Hepatocyte (in vitro differentiated cells): ENCODE data around the gene HOXD9. TPM values are rescaled to one million over a fixed set of nuclear protein-coding genes. Genes with fewer than 3 reads are reported as not detected.

Experiments
- DNase-seq: peaks from one replicate; pipeline ENCODE4 v3.0.0-alpha.2; 2016; ENCODE audit warnings: low spot score
- H2AFZ ChIP-seq: fragments of 200-600 bp; sonication (generic); 2 replicates; pipeline ENCODE4 v1.6.0; 2016; ENCODE audit warnings: antibody characterized with exemption, mild to moderate bottlenecking
- H3K27ac ChIP-seq: fragments of 200-600 bp; sonication (generic); 2 replicates; pipeline ENCODE4 v1.5.1; 2016; ENCODE audit warnings: mild to moderate bottlenecking
- H3K27me3 ChIP-seq: fragments of 200-600 bp; sonication (generic); 2 replicates; pipeline ENCODE4 v1.6.1; 2016
- H3K36me3 ChIP-seq: fragments of 200-600 bp; sonication (generic); replicated peaks from 2 replicates; pipeline ENCODE4 v1.5.1; 2016; ENCODE audit warnings: low read depth; ENCODE audit not compliant: insufficient read depth
- H3K4me1 ChIP-seq: fragments of 200-600 bp; sonication (generic); 2 replicates; pipeline ENCODE4 v1.5.1; 2016; ENCODE audit warnings: mild to moderate bottlenecking, moderate library complexity; ENCODE audit not compliant: insufficient read depth
- H3K4me2 ChIP-seq: fragments of 200-600 bp; sonication (generic); 2 replicates; pipeline ENCODE4 v1.6.0; 2016
- H3K4me3 ChIP-seq: fragments of 200-600 bp; sonication (generic); 2 replicates; pipeline ENCODE4 v1.5.1; 2016; ENCODE audit warnings: mild to moderate bottlenecking
- H3K79me2 ChIP-seq: fragments of 200-600 bp; sonication (generic); 2 replicates; pipeline ENCODE4 v1.6.0; 2017; ENCODE audit warnings: mild to moderate bottlenecking
- H3K9me2 ChIP-seq: fragments of 200-600 bp; sonication (generic); replicated peaks from 2 replicates; pipeline ENCODE4 v1.6.0; 2017; ENCODE audit warnings: mild to moderate bottlenecking; ENCODE audit not compliant: insufficient read depth
- H3K9me3 ChIP-seq: fragments of 200-600 bp; sonication (generic); 2 replicates; pipeline ENCODE4 v1.5.1; 2016; ENCODE audit warnings: low read depth, mild to moderate bottlenecking
- H4K20me1 ChIP-seq: fragments of 200-600 bp; sonication (generic); 2 replicates; pipeline ENCODE4 v1.6.0; 2016; ENCODE audit warnings: mild to moderate bottlenecking; ENCODE audit not compliant: insufficient read depth, poor library complexity, severe bottlenecking
- EZH2 ChIP-seq: fragments of 200-600 bp; sonication (generic); IDR thresholded peaks from 2 replicates; pipeline ENCODE4 v1.6.1; 2016; ENCODE audit warnings: antibody characterized with exemption, mild to moderate bottlenecking, borderline replicate concordance
- EZH2phosphoT487 ChIP-seq: fragments of 200-600 bp; sonication (generic); IDR thresholded peaks from one replicate; pipeline ENCODE4 v1.6.1; 2018; ENCODE audit warnings: antibody characterized with exemption, mild to moderate bottlenecking, low read depth, moderate library complexity; ENCODE audit not compliant: unreplicated experiment, severe bottlenecking
- WGBS: methylation state at CpG from one replicate; pipeline ENCODE4 v1.1.6; 2016; ENCODE audit warnings: low lambda C conversion rate; ENCODE audit errors: missing lambda C conversion rate; 5-methylcytosine and 5-hydroxymethylcytosine counted together
- polyA plus RNA-seq: library from polyadenylated mRNA; unstranded; fragments of >200 nt; fragmentation: Nextera tagmentation; extraction: Ambion mirVana; gene quantifications from 2 replicates; pipeline ENCODE4 v1.2.1, GENCODE V29; 2016
- total RNA-seq: library from RNA; depleted of rRNA; stranded (reverse); fragments of >200 nt; gene quantifications from 2 replicates; pipeline ENCODE4 v1.2.3, GENCODE V29; 2014
- TF ChIP-seq, protein P1 (sequence below): fragments of 200-600 bp; sonication (generic); IDR thresholded peaks from 2 replicates; pipeline ENCODE4 v1.5.1; 2016; ENCODE audit warnings: antibody characterized with exemption, mild to moderate bottlenecking; ENCODE audit not compliant: poor library complexity

The HOXD9 gene
- total and polyA plus RNA-seq, 2 experiments from 2014 or later: 2.9 to 4.7 TPM

DNA sequence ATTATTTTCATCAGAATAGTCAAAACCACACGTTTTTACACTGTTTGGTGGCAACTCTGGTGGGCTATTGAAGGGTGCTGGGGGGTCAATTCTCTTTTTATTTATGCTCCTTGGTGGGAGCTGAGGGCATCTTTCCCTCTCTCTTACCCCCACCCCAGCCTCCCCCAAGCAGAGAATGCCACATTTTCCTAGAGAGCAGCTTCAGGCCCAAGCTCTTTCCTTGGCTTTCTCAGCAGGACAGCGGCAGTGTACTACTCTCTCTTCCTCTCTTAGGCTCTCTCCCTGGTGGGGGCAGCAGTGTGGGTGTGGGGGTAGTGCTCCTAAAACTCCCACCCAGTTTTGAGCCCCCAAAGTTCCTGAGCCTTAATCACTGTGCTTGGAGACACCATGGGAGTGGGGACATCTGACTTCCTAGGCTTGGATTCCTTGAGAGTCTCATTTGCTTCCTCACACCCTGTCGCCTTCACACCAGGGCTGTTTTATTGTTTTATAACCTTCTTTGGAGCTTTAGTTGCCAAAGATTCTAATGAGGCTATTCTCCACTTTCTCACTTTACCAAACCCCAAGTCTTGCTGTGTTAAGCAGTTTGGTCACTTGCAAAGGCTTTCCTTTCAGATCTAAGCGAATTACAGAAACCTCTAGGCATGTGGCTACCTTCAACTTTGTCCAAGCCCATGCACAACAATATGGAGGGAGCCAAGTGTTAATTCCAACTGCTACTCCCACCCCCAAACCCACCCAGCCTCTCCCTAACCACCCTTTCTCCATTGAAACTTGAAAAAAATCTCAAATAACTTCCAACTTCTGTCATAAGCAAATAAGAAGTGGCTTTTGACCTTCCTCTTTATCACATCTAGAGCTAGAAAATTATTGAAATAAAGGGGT is 22.8 kb downstream of the HOXD9 start:
- 47% methylated on average over 4 of the region's 4 CpGs for WGBS
- Histone ChIP-seq H3K4me1 (peaks cover 1% of the 10 kb centered on the region), H2AFZ (no peak overlapping the region), H3K4me3 (no peak overlapping the region), H3K36me3 (no peaks in the 10 kb centered on the region), H3K9me2 (no peaks in the 10 kb centered on the region), H3K4me2 (no peak overlapping the region), H4K20me1 (no peaks in the 10 kb centered on the region), H3K27me3 (peaks cover 95% of the 10 kb centered on the region), H3K27ac (no peak overlapping the region), H3K79me2 (no peaks in the 10 kb centered on the region), H3K9me3 (no peaks in the 10 kb centered on the region)
- no peak for DNase-seq
- TF ChIP-seq EZH2 (no peak), EZH2phosphoT487 (no peak)
- TF ChIP-seq, protein P1, sequence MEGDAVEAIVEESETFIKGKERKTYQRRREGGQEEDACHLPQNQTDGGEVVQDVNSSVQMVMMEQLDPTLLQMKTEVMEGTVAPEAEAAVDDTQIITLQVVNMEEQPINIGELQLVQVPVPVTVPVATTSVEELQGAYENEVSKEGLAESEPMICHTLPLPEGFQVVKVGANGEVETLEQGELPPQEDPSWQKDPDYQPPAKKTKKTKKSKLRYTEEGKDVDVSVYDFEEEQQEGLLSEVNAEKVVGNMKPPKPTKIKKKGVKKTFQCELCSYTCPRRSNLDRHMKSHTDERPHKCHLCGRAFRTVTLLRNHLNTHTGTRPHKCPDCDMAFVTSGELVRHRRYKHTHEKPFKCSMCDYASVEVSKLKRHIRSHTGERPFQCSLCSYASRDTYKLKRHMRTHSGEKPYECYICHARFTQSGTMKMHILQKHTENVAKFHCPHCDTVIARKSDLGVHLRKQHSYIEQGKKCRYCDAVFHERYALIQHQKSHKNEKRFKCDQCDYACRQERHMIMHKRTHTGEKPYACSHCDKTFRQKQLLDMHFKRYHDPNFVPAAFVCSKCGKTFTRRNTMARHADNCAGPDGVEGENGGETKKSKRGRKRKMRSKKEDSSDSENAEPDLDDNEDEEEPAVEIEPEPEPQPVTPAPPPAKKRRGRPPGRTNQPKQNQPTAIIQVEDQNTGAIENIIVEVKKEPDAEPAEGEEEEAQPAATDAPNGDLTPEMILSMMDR: no peak

DNA sequence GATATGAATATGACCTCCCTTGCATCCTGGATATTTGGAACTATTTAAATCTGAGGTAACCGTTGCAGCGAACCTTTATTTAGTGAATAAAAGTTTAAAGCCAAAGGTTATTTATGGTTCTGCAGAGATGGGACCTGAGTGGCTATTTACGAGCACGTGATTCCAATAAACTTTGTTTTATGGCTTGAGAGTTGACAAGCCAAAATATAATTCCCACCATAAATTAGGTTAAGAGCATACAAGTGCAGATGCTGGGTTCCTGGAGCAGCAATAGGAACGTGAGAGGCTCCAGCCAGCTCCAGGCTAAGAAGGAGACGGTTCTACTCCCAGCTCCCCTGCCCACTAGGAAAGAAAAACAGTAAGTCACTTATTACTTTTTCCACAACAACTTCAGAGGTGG is 23.6 kb downstream of the HOXD9 start:
- Histone ChIP-seq H3K4me2 (no peak overlapping the region), H3K9me3 (no peaks in the 10 kb centered on the region), H3K79me2 (no peaks in the 10 kb centered on the region), H3K4me1 (no peaks in the 10 kb centered on the region), H3K9me2 (no peaks in the 10 kb centered on the region), H3K4me3 (no peak overlapping the region), H2AFZ (no peak overlapping the region), H3K27me3 (peaks cover 98% of the 10 kb centered on the region), H4K20me1 (no peaks in the 10 kb centered on the region), H3K36me3 (no peaks in the 10 kb centered on the region), H3K27ac (no peak overlapping the region)
- WGBS: 37% methylated on average over 6 of the region's 6 CpGs
- no peak for TF ChIP-seq EZH2
- TF ChIP-seq, protein P1: no peak
- TF ChIP-seq EZH2phosphoT487: no peak
- no peak for DNase-seq

DNA sequence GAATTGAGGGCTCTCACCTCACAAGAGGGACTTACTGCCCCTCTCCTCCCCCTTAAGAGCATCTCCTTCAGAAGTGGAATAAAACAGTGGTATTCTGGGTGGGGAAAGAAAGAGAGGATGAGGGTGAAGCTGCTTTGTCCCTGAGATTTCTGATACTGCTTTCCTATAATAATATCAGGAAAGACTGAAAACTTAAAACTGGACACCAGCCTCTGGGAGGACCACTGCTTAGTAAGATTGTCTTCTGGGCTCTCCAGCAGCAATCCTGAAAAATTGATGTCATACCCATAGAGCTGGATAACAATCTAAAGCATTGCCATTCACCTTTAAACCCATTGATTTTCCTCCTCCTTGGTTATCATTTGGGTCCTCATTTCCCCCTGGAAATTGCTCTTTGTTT is 24.1 kb downstream of the HOXD9 start:
- peaks cover 98% of the 10 kb centered on the region for H3K27me3 ChIP-seq
- H3K27ac ChIP-seq: no peak overlapping the region
- no peaks in the 10 kb centered on the region for H4K20me1 ChIP-seq
- no peaks in the 10 kb centered on the region for H3K36me3 ChIP-seq
- H3K4me1 ChIP-seq: no peaks in the 10 kb centered on the region
- no peak for DNase-seq
- H3K79me2 ChIP-seq: no peaks in the 10 kb centered on the region
- H3K4me3 ChIP-seq: no peak overlapping the region
- TF ChIP-seq, protein P1: no peak
- TF ChIP-seq EZH2: no peak
- H3K4me2 ChIP-seq: no peak overlapping the region
- H2AFZ ChIP-seq: no peak overlapping the region
- H3K9me3 ChIP-seq: no peaks in the 10 kb centered on the region
- no peaks in the 10 kb centered on the region for H3K9me2 ChIP-seq
